Trophoblast cell (in vitro differentiated cells and primary cell): ENCODE measurements around the gene RHBDL2.

Source experiments
- DNase-seq, 2 donors: peaks; one replicate each; pipeline ENCODE4 v3.0.0-alpha.2; 2016
- H2AFZ ChIP-seq: 2 replicates; pipeline ENCODE4 v1.6.1; 2013; ENCODE audit warnings: low read length, moderate library complexity, mild to moderate bottlenecking; ENCODE audit not compliant: insufficient read depth, poor library complexity
- H2AK5ac ChIP-seq: 2 replicates; pipeline ENCODE4 v1.6.1; 2013; ENCODE audit warnings: mild to moderate bottlenecking, low read length
- H2BK120ac ChIP-seq: 2 replicates; pipeline ENCODE4 v1.6.1; 2013; ENCODE audit warnings: low read length, mild to moderate bottlenecking, moderate library complexity; ENCODE audit not compliant: insufficient read depth, poor library complexity
- H2BK12ac ChIP-seq: 2 replicates; pipeline ENCODE4 v1.6.1; 2013; ENCODE audit warnings: mild to moderate bottlenecking, low read length, moderate library complexity
- H2BK5ac ChIP-seq: 2 replicates; pipeline ENCODE4 v1.6.1; 2013; ENCODE audit warnings: low read length, low read depth, moderate library complexity, mild to moderate bottlenecking; ENCODE audit not compliant: poor library complexity
- H3K14ac ChIP-seq: 2 replicates; pipeline ENCODE4 v1.6.1; 2013; ENCODE audit warnings: mild to moderate bottlenecking, low read length
- H3K18ac ChIP-seq: 2 replicates; pipeline ENCODE4 v1.6.1; 2013; ENCODE audit warnings: mild to moderate bottlenecking, low read length
- H3K23ac ChIP-seq: 2 replicates; pipeline ENCODE4 v1.6.1; 2013; ENCODE audit warnings: low read length
- H3K27ac ChIP-seq: 2 replicates; pipeline ENCODE4 v1.5.1; 2013; ENCODE audit warnings: low read depth, mild to moderate bottlenecking, inconsistent platforms, low read length, moderate library complexity
- H3K27me3 ChIP-seq: 2 replicates; pipeline ENCODE4 v1.6.1; 2013; ENCODE audit warnings: inconsistent platforms, mild to moderate bottlenecking, low read length, moderate library complexity; ENCODE audit not compliant: insufficient read depth
- H3K36me3 ChIP-seq, 2 experiments: 1 replicate in 1 of 2; 2 replicates in 1 of 2; pipeline ENCODE4 v1.6.1; 2013; ENCODE audit warnings: low read length in 2 of 2, mild to moderate bottlenecking in 2 of 2, moderate library complexity in 1 of 2; ENCODE audit not compliant: insufficient read depth in 2 of 2, control insufficient read depth in 1 of 2
- H3K4ac ChIP-seq: 2 replicates; pipeline ENCODE4 v1.6.1; 2013; ENCODE audit warnings: low read depth, mild to moderate bottlenecking, low read length, moderate library complexity
- H3K4me1 ChIP-seq, 2 experiments: 1 replicate in 1 of 2; 2 replicates in 1 of 2; pipeline ENCODE4 v1.6.1; 2013; ENCODE audit warnings: low read length in 2 of 2, mild to moderate bottlenecking in 2 of 2, moderate library complexity in 1 of 2; ENCODE audit not compliant: insufficient read depth in 2 of 2, control insufficient read depth in 1 of 2
- H3K4me2 ChIP-seq: 2 replicates; pipeline ENCODE4 v1.6.1; 2013; ENCODE audit warnings: inconsistent platforms, mild to moderate bottlenecking, low read length, moderate library complexity
- H3K4me3 ChIP-seq: 2 replicates; pipeline ENCODE4 v1.5.1; 2013; ENCODE audit warnings: mild to moderate bottlenecking, low read depth, low read length, inconsistent platforms
- H3K79me1 ChIP-seq: one replicate; pipeline ENCODE4 v1.6.1; 2013; ENCODE audit warnings: low read length
- H3K79me2 ChIP-seq: 2 replicates; pipeline ENCODE4 v1.6.1; 2013; ENCODE audit warnings: low read length, mild to moderate bottlenecking; ENCODE audit not compliant: control insufficient read depth, insufficient read depth, poor library complexity
- H3K9ac ChIP-seq: 2 replicates; pipeline ENCODE4 v1.6.1; 2013; ENCODE audit warnings: mild to moderate bottlenecking, low read length
- H3K9me3 ChIP-seq: 2 replicates; pipeline ENCODE4 v1.6.1; 2013; ENCODE audit warnings: low read depth, mild to moderate bottlenecking, control low read depth, inconsistent platforms, low read length; ENCODE audit not compliant: insufficient read depth
- H4K12ac ChIP-seq: 2 replicates; pipeline ENCODE4 v1.6.1; 2013; ENCODE audit warnings: low read depth, mild to moderate bottlenecking, low read length, moderate library complexity
- H4K8ac ChIP-seq: 2 replicates; pipeline ENCODE4 v1.6.1; 2013; ENCODE audit warnings: low read depth, mild to moderate bottlenecking, low read length, moderate library complexity
- H4K91ac ChIP-seq: one replicate; pipeline ENCODE4 v1.6.1; 2013; ENCODE audit warnings: low read depth, mild to moderate bottlenecking, low read length, moderate library complexity
- WGBS: extraction: QIAGEN DNeasy Blood & Tissue Kit; methylation state at CpG from one replicate; pipeline ENCODE4 v1.1.7; 2013; ENCODE audit warnings: missing lambda C conversion rate; ENCODE audit not compliant: insufficient read length, insufficient coverage; ENCODE audit errors: extremely low coverage; 5-methylcytosine and 5-hydroxymethylcytosine counted together

RHBDL2 gene

GRCh38 chr1:38925391-38925790 is 16.2 kb downstream of the RHBDL2 start:
- Histone ChIP-seq H3K79me2 (no peaks in the 10 kb centered on the region), H3K23ac (no peak overlapping the region)
- WGBS, result no CpG with 5 or more reads among the region's 2 CpGs

DNA sequence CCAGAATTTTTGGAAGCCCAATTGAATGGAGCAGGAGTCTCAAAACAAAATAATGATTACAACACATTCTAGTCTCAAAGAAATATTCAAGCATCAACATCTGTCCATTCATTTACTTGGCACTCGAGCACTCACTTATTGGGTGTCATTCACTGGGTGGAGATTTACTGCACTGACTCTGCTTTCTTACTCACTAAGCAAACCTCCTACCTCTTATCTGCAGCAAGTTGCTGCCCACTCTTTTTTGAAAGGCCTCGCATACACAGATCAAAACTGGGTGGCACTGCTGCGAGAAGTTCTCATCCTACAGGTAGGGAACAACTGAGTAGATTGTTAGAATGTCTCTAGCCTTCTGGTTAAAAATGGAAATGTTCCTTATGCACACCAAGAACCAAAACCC is 18.0 kb downstream of the RHBDL2 start:
- H3K18ac ChIP-seq, result no peak overlapping the region
- H3K36me3 ChIP-seq, result no peaks in the 10 kb centered on the region
- H4K12ac ChIP-seq, result no peak overlapping the region
- no peak overlapping the region for H3K23ac ChIP-seq
- H3K4me3 ChIP-seq, result no peak overlapping the region
- H3K27me3 ChIP-seq, result no peaks in the 10 kb centered on the region
- no peak overlapping the region for H2AK5ac ChIP-seq
- H3K79me1 ChIP-seq, result no peaks in the 10 kb centered on the region
- no peak for DNase-seq
- no peaks in the 10 kb centered on the region for H3K4me1 ChIP-seq
- no CpG with 5 or more reads among the region's 3 CpGs for WGBS
- no peaks in the 10 kb centered on the region for H3K79me2 ChIP-seq
- no peak overlapping the region for H3K9ac ChIP-seq
- H3K14ac ChIP-seq, result no peak overlapping the region
- H3K9me3 ChIP-seq, result peaks cover 2% of the 10 kb centered on the region
- no peak overlapping the region for H3K27ac ChIP-seq
- H2AFZ ChIP-seq, result no peak overlapping the region
- no peak overlapping the region for H4K8ac ChIP-seq
- H3K4me2 ChIP-seq, result no peak overlapping the region
- no peak overlapping the region for H2BK5ac ChIP-seq
- no peak overlapping the region for H2BK120ac ChIP-seq
- H4K91ac ChIP-seq, result no peak overlapping the region
- no peak overlapping the region for H3K4ac ChIP-seq
- no peak overlapping the region for H2BK12ac ChIP-seq

More at GRCh38 chr1:38925391-38925790, 16.2 kb downstream of the RHBDL2 start:
- Histone ChIP-seq H3K14ac (no peak overlapping the region), H2AK5ac (no peak overlapping the region), H2BK5ac (no peak overlapping the region), H3K4me3 (no peak overlapping the region), H4K12ac (no peak overlapping the region), H3K4me1 (no peaks in the 10 kb centered on the region), H2AFZ (no peak overlapping the region), H3K4ac (no peak overlapping the region), H4K91ac (no peak overlapping the region), H3K4me2 (no peak overlapping the region), H3K36me3 (no peaks in the 10 kb centered on the region), H4K8ac (no peak overlapping the region), H3K9ac (no peak overlapping the region), H3K18ac (no peak overlapping the region), H3K9me3 (peaks cover 2% of the 10 kb centered on the region), H2BK120ac (no peak overlapping the region), H3K79me1 (no peaks in the 10 kb centered on the region), H3K27me3 (no peaks in the 10 kb centered on the region), H2BK12ac (no peak overlapping the region), H3K27ac (no peak overlapping the region)
- DNase-seq, result no peak

DNA sequence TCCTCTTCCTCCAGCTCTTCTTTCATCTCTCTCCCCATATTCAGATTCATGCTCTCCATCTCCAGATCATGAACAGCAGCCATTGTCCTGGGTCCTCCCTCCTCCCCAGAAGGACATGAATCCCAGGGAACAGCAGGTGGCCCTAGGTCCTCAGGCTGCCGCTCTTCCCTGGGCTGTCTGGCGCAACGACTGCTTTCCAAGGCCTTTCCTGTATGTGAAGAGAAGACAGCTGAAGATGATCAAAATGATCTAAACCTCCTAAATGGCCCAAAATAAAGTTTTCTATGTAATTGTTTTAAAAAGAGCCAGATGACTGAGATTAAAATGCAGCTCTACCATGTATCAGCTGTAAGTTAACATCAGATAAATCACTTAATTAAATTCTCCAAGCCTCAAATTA is 22.5 kb downstream of the RHBDL2 start:
- DNase-seq, result no peak
- no CpG with 5 or more reads among the region's 3 CpGs for WGBS
- H3K23ac ChIP-seq, result no peak overlapping the region

DNA sequence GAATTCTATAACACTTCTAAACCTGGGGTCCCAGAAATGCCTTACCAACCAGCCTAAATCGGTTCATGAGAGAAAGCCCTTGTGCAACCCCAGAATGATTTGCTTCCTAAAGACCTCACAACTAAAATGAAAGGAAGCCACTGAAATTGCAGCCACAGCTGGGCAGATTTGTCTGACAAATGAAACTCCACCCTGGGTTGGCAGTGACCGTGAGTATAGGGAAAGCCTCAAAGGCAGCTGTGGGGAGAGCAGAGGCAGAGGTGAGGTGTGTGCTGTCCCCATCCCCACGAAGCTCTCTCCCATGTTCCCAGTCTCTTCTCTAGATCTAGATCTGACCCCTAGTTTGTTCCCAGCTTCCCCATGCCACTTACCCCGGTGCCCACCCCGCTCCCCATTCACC is 23.1 kb downstream of the RHBDL2 start:
- no peak for DNase-seq
- Histone ChIP-seq H3K4me1 (no peaks in the 10 kb centered on the region), H3K18ac (no peak overlapping the region), H3K79me1 (no peaks in the 10 kb centered on the region), H2BK5ac (no peak overlapping the region), H3K23ac (no peak overlapping the region), H3K4ac (no peak overlapping the region), H3K9me3 (no peaks in the 10 kb centered on the region), H3K36me3 (no peaks in the 10 kb centered on the region), H3K27me3 (no peaks in the 10 kb centered on the region), H3K27ac (no peak overlapping the region), H2BK12ac (no peak overlapping the region), H2BK120ac (no peak overlapping the region), H4K91ac (no peak overlapping the region), H3K79me2 (no peaks in the 10 kb centered on the region), H2AK5ac (no peak overlapping the region), H4K12ac (no peak overlapping the region), H3K9ac (no peak overlapping the region), H4K8ac (no peak overlapping the region), H3K14ac (no peak overlapping the region), H2AFZ (no peak overlapping the region), H3K4me3 (no peak overlapping the region), H3K4me2 (no peak overlapping the region)
- no CpG with 5 or more reads among the region's 5 CpGs for WGBS

More for the DNA sequence above, 22.5 kb downstream of the RHBDL2 start:
- Histone ChIP-seq H3K4ac (no peak overlapping the region), H3K79me1 (no peaks in the 10 kb centered on the region), H3K27me3 (no peaks in the 10 kb centered on the region), H3K4me1 (no peaks in the 10 kb centered on the region), H3K36me3 (no peaks in the 10 kb centered on the region), H3K27ac (no peak overlapping the region), H3K79me2 (no peaks in the 10 kb centered on the region), H3K9me3 (no peaks in the 10 kb centered on the region), H4K91ac (no peak overlapping the region), H2AFZ (no peak overlapping the region), H3K18ac (no peak overlapping the region), H3K4me3 (no peak overlapping the region), H2BK120ac (no peak overlapping the region), H4K12ac (no peak overlapping the region), H3K9ac (no peak overlapping the region), H2BK12ac (no peak overlapping the region), H3K14ac (no peak overlapping the region), H3K4me2 (no peak overlapping the region), H2AK5ac (no peak overlapping the region), H2BK5ac (no peak overlapping the region), H4K8ac (no peak overlapping the region)
